Measurements from ENCODE around the gene FRMD4A. TPM values are rescaled to one million over a fixed set of nuclear protein-coding genes. Genes with fewer than 3 reads are reported as not detected.
A peak's percentile ranks its signal among the peaks of the same experiment; 100 is the strongest.

FRMD4A gene
- total RNA-seq, 1 donor from 2014 or later, result 20.2 TPM

GRCh38 chr10:14131261-14131960 is 199.3 kb downstream of the FRMD4A start:
- H3K27me3 ChIP-seq, result no peaks in the 10 kb centered on the region
- TF ChIP-seq CTCF (IDR thresholded peaks at IDR 0.05) (no peak), EZH2phosphoT487 (IDR thresholded peaks at IDR 0.05) (no peak), EZH2 (IDR thresholded peaks at IDR 0.05) (no peak)
- H3K4me3 ChIP-seq, result no peak overlapping the region
- peak overlapping the region; percentile 18 for H3K27ac Mint-ChIP-seq
- H3K4me1 Mint-ChIP-seq, result peaks cover 3% of the 10 kb centered on the region
- no peak overlapping the region for H2AFZ ChIP-seq (replicated peaks)
- no peaks in the 10 kb centered on the region for H3K36me3 ChIP-seq
- no peak for DNase-seq (ENCODE audit: low spot score)
- H3K9me3 ChIP-seq (ENCODE audit: low read depth), result no peaks in the 10 kb centered on the region
- no peak overlapping the region for H3K4me3 Mint-ChIP-seq
- no peaks in the 10 kb centered on the region for H3F3A ChIP-seq (ENCODE audit: low read depth)
- no peak overlapping the region for H3K27ac ChIP-seq
- peaks cover 2% of the 10 kb centered on the region for H3K27me3 Mint-ChIP-seq (ENCODE audit: insufficient read depth, low read depth)
- H3K79me2 ChIP-seq (ENCODE audit: low read depth), result no peaks in the 10 kb centered on the region
- no peak overlapping the region for H3K9ac ChIP-seq
- H4K20me1 ChIP-seq (ENCODE audit: low read depth), result no peaks in the 10 kb centered on the region
- H3K36me3 Mint-ChIP-seq, result peaks cover 7% of the 10 kb centered on the region
- H3K4me2 ChIP-seq, result no peak overlapping the region
- no peaks in the 10 kb centered on the region for H3K4me1 ChIP-seq
- peaks cover 7% of the 10 kb centered on the region for H3K9me3 Mint-ChIP-seq

- H3K27ac Mint-ChIP-seq, result no peak overlapping the region
Measured at GRCh38 chr10:14129770-14130169, 201.0 kb downstream of the FRMD4A start.

GRCh38 chr10:14128519-14128918 is 202.2 kb downstream of the FRMD4A start:
- no peak overlapping the region for H3K9ac ChIP-seq
- Mint-ChIP-seq H3K27me3 (ENCODE audit: insufficient read depth, low read depth) (peaks cover 2% of the 10 kb centered on the region), H3K4me3 (no peak overlapping the region), H3K9me3 (peaks cover 4% of the 10 kb centered on the region), H3K27ac (no peak overlapping the region), H3K4me1 (peaks cover 8% of the 10 kb centered on the region), H3K36me3 (peaks cover 5% of the 10 kb centered on the region)
- H3K4me3 ChIP-seq, result no peak overlapping the region
- no peaks in the 10 kb centered on the region for H3K4me1 ChIP-seq
- no peak for TF ChIP-seq CTCF (IDR thresholded peaks at IDR 0.05)
- no peak for TF ChIP-seq EZH2phosphoT487 (IDR thresholded peaks at IDR 0.05)
- TF ChIP-seq EZH2 (IDR thresholded peaks at IDR 0.05), result no peak
- no peaks in the 10 kb centered on the region for H4K20me1 ChIP-seq (ENCODE audit: low read depth)
- H3K27me3 ChIP-seq, result no peaks in the 10 kb centered on the region
- no peaks in the 10 kb centered on the region for H3K79me2 ChIP-seq (ENCODE audit: low read depth)
- no peak overlapping the region for H3K27ac ChIP-seq
- no peak overlapping the region for H3K4me2 ChIP-seq
- H2AFZ ChIP-seq (replicated peaks), result no peak overlapping the region
- no peaks in the 10 kb centered on the region for H3K36me3 ChIP-seq
- H3F3A ChIP-seq (ENCODE audit: low read depth), result no peaks in the 10 kb centered on the region
- no peaks in the 10 kb centered on the region for H3K9me3 ChIP-seq (ENCODE audit: low read depth)
- no peak for DNase-seq (ENCODE audit: low spot score)

More at GRCh38 chr10:14129770-14130169, 201.0 kb downstream of the FRMD4A start:
- no peak overlapping the region for H2AFZ ChIP-seq (replicated peaks)
- H3K4me2 ChIP-seq, result no peak overlapping the region
- H3K36me3 Mint-ChIP-seq, result peaks cover 5% of the 10 kb centered on the region
- H3K4me1 ChIP-seq, result no peaks in the 10 kb centered on the region
- no peak overlapping the region for H3K4me3 ChIP-seq
- no peaks in the 10 kb centered on the region for H3F3A ChIP-seq (ENCODE audit: low read depth)
- H4K20me1 ChIP-seq (ENCODE audit: low read depth), result no peaks in the 10 kb centered on the region
- no peaks in the 10 kb centered on the region for H3K36me3 ChIP-seq
- no peak overlapping the region for H3K27ac ChIP-seq
- DNase-seq (ENCODE audit: low spot score), result no peak
- H3K4me3 Mint-ChIP-seq, result no peak overlapping the region
- H3K9me3 Mint-ChIP-seq, result peaks cover 4% of the 10 kb centered on the region
- peaks cover 8% of the 10 kb centered on the region for H3K4me1 Mint-ChIP-seq
- peaks cover 2% of the 10 kb centered on the region for H3K27me3 Mint-ChIP-seq (ENCODE audit: insufficient read depth, low read depth)
- no peaks in the 10 kb centered on the region for H3K27me3 ChIP-seq
- H3K9ac ChIP-seq, result no peak overlapping the region
- TF ChIP-seq CTCF (IDR thresholded peaks at IDR 0.05) (no peak), EZH2phosphoT487 (IDR thresholded peaks at IDR 0.05) (no peak), EZH2 (IDR thresholded peaks at IDR 0.05) (no peak)
- no peaks in the 10 kb centered on the region for H3K79me2 ChIP-seq (ENCODE audit: low read depth)
- H3K9me3 ChIP-seq (ENCODE audit: low read depth), result no peaks in the 10 kb centered on the region

All from neural progenitor cell (in vitro differentiated cells).